GM19240 (cell line): Measurements from ENCODE around the gene ABI1.
"Not testable (repeated sequence)": the region's sequence is repeated elsewhere in the genome, so short reads cannot be mapped to it uniquely, and the experiment has no call there.

ENCODE experiments used
- DNase-seq: peaks from one replicate; pipeline ENCODE4 v3.0.0; 2011; ENCODE audit warnings: low spot score; ENCODE audit not compliant: insufficient read length

ABI1 gene

DNA sequence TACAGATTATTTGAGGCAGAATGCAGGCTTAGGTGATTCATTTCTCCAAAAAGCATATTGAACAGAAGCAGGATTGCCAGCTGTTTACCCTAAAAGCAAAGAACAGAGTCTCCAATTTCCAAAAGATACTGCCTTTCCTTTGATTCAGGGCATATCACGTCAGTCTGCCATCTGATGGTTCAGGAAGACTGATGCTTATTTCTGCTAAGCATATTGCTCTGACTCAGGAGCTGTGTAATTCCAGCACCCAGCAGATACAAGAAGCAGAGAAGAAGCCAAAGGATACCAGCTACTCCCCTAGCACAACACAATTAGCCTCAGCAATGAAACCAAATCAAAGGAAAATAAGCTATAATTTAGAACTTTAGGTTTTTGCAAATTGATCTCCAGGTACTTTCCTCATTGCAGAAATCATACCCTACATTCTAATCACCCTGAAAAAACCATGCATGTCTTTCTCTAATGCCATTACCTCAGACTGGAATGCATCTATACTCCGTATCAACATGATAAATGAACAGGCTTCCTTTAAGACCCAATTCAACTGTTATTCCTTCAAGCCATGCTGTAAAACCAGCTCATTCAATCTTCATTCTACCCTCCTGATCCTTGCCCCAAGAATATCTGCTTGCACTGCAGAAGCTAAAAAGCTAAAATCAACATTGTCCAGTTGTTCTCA is 55.1 kb downstream of the ABI1 start:
- no peak for DNase-seq

DNA sequence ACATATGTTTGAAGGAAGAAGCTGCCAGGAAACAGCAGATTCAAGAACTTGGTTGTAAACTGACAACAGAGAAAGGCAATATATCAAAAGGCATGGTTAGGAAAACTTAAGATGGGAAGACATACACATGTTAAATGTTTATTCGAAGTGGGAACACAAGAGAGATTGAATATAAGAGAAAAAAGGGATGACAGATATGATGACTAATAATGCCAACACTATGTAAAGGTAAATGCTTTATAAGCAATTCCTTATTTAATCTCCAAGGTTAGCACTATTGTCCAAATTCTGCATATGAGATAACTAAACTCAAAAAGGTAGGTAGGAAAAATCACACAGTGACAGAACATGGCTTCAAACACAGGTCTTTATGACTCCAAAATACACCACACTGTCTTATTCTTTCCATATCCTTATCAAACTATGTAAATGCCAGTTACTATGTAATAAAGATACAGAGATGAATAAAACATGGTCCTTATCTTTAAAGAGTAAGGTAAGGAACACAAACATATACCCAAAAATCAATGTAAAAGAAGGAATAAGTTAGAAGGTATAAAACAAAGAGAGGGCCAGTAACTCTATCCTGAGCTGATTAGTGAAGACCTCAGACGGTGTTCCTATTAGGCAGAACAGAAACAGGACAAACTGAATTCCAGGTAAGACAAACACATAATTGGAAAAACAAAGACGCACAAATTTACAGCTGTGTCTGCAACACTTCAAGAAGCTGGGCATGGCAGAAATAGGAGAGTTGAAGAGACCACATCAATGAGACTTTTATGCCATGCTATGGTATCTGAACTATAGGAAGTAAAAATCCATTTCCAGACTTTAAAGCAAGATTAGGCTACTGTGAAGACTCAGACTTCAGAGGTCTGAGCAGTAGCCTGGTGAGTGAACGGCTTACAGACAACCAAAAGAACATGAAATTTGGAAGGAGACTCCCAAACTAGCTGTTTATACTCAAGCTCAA is 56.1 kb downstream of the ABI1 start:
- DNase-seq, result no peak

DNA sequence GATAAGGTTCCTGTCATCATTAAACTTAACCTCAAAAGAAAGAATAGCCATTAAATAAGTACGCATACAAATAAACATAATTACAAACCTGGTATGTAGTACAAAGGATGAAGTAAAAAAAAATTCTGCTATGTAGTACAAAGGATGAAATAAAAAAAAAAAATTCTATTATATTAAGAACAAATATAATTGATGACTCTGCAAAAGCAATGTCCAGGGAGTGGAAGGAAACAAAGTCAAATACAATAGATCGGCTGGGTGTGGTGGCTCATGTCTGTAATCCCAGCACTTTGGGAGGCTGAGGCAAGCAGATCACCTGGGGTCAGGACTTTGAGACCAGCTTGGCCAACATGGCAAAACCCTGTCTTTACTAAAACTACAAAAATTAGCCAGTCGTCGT is 56.9 kb downstream of the ABI1 start:
- no peak for DNase-seq

DNA sequence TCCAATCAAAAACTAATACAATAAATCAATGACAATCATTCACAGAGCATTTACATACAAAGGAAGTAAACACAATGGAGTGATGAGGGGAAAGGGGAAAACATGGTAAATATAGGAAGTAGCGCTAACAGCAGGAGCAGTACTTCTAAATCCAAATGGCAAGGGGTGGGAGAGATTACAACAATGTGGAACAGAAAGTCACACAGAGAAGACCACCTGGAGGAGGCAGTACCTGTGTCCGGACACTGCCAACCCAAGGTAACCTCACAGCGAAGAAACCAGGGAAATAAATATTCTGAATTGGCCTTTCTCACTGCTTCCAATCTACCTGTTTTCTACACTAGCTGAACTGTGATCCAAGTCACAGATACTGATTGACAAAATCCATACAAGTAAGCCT is 58.2 kb downstream of the ABI1 start:
- DNase-seq, result no peak

DNA sequence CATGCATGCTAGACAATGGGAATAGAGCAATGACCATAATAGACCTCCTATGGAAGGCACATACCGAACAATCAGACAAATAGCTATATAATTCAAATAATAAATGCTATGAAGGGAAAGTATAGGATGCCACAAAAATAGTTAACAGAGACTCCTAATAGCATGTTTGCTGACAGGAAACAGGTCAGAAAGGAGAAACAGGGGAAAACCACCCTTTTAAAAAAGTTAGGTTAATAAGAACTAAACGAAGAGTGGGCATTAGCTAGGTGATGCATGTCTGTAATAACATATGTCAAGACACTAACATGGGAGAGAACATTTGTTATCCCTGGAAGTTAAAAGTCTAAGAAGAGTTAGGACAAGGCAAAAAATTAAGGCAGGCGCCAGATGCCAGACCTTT is 58.9 kb downstream of the ABI1 start:
- DNase-seq, result no peak

DNA sequence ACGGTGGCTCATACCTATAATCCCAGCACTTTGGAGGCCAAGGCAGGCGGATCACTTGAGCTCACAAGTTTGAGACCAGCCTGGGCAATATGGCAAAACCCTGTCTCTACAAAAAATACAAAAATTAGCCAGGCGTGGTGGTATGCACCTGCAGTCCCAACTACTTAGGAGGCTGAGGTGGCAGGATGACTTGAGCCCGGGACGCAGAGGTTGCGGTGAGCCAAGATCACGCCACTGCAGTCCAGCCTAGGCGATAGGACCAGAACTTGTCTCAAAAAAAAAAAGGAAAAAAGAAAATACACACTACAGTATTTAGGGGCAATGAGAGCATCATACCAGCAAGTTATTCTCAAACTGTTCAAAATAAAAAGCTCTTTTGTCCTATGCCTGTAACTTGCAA is 59.5 kb downstream of the ABI1 start:
- DNase-seq, result no peak

DNA sequence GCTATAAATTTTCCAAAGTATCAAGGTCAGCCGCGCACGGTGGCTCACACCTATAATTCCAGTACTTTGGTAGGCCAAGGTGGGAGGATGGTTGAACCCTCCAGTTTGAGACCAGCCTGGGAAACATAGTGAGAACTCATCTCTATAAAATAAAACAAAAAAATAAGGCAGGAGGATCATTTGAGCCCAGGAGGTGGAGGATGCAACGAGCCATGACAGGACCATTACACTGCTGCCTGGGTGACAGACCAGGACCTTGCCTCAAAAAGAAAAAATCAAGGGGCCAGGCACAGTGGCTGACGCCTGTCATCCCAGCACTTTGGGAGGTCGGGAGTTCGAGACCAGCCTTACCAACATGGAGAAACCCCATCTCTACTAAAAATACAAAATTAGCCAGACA is 60.3 kb downstream of the ABI1 start:
- no peak for DNase-seq

DNA sequence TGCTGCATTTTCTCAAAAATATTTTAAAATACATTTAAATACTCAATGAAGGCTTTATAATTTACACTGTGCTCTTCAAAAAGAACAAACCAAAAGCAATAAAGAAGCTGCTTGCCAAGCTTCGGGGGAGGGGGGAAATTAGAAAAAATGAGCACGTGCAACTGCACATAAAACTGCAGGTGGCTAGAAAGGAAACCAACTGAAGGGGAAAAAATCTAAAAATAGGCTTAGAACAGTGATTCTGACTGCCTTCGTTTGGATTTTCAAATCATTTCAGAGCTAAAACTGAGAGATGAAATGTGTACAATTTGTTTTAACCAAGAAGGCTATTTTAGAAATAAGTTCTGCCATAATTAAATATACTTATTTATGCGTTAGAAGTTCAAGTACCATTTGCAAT is 61.4 kb downstream of the ABI1 start:
- no peak for DNase-seq

DNA sequence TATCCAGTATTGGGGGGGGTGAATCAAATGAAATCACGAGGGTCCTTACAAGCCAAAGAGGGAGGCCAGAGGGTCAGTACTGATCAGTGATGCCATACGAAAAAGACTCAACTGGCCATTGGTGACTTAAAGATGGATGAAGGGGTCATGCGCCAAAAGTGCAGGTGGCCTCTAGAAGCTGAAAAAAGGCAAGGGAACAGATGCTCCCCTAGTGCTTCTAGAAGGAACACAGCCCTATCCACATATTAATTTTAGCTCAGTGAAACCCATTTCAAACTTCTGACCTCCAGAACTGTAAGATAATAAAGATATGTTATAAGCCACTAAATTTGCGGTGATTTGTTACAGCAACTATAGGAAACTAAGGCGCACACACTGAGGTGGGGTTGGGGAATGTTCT is 62.5 kb downstream of the ABI1 start:
- no peak for DNase-seq

DNA sequence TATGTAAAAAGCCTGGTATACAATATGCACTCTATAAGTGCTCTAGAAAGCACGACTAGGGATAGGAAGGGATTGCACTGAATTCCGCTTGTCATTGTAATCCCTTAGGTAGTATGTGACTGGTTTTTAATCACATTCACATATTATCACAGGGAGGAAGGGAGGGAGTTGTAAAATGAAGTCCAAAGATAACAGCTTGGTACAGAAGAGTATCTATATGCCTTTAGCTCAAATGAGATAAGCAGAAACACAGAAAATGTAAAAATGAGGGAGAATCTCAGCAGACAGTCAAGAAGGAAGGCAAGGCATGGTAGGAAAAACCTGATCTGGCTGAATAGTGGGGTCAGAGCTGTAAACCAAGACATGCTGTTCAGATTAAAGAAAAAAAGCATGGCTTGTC is 63.4 kb downstream of the ABI1 start:
- DNase-seq, result no peak

DNA sequence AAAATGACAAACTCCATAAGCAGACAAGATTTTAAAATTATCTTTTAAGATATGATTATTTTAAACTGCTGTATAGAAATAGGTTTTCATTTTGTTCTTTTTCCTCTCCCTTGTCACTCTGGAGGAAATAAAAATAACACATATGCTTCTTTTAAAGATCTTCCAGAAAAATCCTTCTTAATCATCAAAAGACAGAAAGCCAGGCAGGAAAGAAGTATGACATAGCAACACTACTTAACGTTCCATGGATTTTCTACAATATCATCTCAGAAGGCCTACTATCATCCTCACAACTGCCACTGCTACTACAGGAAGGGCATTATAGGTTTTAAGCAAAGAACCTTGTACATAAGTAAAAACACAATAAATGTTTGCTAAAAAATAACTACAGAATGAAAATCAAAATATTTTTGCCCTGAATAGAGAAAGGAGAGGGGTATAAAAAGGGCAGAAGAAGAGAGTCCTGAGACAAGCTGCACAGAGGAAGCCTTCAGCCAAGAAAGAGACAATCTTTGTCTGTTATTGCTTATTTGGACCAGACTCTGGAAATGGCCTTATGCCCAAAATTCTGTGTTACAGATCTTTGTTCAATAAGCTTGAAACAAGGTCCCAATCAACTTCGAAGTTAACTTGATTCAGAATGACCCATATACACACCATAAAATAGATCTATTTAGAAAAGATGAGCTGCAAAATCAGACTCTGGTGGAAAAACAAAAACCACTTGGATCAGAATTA is 67.8 kb downstream of the ABI1 start:
- no peak for DNase-seq

DNA sequence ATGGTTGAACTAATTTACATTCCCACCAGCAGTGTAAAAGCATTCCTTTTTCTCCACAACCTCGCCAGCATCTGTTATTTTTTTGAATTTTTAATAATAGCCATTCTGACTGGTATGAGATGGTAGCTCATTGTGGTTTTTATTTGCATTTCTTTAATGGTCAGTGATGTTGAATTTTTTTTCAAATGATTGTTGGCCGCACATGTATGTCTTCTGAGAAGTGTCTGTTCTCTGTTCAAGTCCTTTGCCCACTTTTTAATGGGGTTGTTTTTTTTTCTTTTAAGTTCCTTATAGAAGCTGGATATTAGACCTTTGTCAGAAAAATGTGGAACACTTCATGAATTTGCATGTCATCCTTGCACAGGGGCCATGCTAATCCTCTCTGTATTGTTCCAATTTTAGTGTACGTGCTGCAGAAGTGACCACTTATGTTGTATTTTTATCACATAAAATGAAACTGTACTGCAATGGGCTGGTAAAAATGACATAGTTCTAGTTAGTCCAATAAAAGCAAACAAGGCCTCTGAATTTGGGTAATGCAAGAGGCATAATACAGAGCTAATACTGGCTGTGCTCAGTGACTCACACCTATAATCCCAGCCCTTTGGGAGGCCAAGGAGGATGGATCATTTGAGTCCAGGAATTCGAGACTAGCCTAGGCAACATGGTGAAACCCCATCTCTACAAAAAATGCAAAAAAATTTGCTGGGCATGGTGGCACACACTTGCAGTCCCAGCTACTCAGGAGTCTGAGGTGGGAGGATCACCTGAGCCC is 70.3 kb downstream of the ABI1 start:
- no peak for DNase-seq

DNA sequence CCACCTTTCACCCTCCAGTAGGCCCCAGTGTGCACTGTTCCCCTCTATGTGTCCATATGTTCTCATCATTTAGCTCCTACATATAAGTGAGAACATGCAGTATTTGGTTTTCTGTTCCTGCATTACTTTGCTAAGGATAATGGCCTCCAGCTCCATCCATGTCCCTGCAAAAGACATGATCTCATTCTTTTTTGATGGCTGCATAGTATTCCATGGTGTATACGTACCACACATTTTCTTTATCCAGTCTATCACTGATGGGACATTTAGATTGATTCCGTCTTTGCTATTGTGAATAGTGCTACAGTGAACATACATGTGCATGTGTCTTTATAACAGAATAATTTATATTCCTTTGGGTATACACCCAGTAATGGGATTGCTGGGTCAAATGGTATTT is 71.0 kb downstream of the ABI1 start:
- not testable (repeated sequence) for DNase-seq

DNA sequence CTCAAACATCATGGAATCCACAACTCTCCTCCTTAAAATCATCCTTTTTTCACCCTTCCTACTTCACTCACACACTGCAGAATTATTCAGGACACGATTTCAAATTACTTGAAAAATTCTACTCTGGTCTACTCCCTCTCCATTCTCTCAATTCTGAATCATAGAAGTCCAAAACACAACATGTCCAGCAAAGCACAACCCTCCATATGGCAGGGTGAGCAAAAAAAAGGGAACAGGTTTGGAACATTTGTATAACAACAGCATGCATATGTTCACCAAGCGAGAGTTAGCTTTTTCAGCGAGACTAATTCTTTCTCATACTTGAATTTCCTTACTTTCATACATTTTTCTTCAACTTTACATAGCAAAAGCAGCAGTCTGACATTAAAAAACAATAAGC is 73.4 kb downstream of the ABI1 start:
- DNase-seq, result no peak

DNA sequence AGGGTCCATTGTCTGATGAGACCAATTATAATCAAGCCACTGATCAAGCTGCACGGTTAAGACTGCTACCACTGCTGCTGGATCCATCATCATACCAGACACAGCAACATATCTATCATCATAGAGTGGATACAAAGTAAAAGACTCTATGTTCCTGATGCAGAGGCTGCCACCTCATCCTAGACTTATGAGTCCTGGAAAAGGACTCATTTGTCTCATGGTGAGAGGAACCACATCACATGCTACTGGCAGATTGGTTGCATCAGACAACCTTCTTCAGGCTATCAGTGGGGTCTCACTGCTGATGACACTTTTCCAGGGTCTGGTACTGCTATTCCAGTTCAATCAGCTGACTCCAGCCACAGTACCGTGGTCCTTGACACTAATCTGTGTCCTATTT is 79.0 kb downstream of the ABI1 start:
- DNase-seq, result no peak

DNA sequence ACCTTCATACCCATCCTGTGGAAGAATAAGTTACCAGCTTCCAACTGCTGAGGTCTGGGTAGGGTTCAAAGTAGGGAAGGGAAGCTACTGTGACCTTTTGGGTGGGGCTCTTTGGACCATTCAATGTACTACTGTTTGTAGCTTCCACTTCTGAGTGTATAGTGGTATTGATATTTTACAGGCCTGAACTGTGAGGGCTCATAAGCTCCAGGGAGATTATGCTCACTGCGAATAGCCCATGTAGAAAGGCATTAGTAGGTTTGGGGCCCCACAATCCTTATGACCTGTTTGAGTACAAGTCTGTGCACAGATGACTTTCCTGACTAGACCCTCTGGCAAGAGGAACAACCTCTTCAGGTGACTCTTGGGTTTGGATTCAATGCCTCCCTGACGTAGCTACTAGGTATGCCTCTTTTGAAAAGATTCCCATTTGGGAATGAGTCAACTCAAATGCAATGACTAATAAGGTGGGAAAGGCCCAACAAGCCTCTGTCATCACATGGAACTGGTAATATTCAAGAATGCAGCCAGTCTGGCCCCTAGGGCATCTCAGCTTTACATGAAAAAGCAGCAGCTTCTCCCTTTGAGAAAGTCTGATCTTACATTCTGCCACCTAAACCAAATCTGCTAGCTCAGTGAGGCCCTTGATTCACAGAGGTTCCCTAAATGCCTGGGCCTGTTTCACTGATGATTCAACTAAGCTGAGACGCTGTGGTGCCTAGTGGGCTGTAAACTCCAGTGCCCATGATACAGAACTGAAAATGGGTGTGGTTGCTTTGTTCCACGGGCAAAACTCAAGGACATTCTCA is 79.8 kb downstream of the ABI1 start:
- no peak for DNase-seq

DNA sequence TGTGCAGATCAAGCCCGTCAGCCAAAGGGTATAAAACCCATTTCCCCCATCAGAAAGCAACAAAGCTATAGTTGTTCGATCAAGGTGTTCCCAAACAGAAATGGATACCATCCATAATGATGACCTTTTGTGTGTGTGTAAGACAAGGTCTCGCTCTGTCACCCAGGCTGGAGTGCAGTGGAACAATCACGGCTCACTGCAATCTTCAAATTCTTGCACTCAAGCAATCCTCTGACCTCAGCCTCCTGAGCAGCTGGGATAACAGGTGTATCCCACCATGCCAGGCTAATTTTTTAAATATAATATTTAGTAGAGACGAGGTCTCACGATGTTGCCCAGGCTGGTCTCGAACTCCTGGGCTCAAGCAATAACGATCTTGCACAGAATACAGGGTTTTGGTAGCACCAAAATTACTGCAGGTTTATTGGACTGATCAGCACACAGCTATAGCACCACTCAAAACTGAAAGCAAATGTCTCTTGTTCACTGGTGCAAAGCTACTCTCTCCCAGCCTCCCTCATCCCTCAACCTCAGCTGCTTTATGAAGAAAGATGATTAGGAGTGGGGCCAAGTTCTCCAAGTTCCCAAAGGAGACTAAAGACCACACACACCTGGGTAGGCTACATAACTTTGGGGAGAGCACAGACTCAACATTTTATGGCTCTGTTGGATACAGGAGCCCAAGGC is 80.5 kb downstream of the ABI1 start:
- no peak for DNase-seq

DNA sequence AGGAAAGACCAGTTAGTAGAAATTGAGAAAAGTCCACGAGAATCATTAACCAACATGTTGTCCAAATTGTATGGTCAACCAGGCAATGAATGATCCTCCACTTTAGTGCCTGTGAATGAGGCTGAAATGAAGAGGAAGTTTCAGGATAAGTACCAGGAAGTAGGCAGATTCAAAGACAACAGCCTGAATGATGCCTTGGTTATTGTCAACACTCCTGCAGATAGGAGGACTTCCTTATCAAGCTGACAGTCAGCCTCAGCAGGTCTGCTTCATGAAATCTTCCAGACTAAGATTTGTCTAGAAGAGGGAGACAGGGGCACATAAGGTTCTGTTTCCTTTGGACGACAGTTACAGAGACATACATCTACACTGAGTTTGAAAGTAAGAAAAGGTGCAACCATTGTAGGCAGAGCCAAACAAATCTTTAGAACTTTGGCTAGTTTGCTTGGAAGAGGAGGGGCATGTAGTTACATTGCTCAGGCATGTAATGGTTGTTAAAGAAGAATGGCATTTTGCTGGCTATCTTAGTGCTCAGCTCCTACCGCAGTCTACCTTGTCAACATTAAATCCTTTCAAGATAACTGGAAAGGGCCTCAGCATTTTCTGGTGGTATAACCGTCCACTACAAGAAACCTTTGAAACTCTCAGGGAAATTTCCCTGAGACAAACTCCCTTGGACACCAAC is 81.4 kb downstream of the ABI1 start:
- DNase-seq, result no peak

DNA sequence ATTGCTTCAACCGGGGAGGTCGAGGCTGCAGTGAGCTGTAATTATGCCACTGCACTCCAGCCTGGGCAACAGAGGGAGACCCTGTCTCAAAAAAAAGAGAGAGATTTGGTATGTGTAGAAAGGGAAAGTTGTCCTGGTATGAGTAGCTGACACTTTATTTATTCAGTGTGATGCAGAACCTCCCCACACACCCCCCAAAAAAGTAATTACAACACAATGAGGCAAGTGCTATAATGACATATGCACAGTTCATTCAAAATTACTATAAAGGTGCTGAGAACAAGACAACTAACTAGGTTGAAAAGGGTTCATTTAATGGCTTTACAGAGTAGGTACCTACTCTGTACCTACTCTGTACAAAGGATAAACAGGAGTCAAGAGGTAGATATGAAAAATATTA is 83.1 kb downstream of the ABI1 start:
- DNase-seq, result no peak
